Measurements from ENCODE around the gene NELL1. TPM values are rescaled to one million over a fixed set of nuclear protein-coding genes. Genes with fewer than 3 reads are reported as not detected.

Gene NELL1
- total RNA-seq, 2 experiments from 2014 or later, result not detected

DNA sequence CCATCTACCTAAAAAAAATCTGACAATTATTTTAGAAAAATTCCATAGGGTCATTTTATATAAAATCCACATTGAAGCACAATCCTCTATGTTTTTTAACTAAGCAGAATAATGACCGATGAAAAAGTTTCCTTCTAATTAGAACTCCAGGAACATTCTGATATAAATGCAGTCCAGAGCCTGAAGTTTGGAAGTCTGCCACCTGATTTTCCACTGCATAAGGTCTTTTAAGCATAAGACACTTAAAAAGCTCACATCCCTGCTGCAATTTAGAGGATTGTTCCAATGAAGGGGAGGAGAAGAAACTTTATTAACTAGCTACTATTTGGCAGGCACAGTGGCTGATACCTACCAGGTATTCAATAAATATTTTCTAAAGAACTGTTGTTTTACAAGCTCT is 953.2 kb downstream of the NELL1 start:
- no peak for ATAC-seq (ENCODE audit: low read depth)
- POLR2A ChIA-PET, result no interaction called here
- Mint-ChIP-seq H3K4me1 (no peaks in the 10 kb centered on the region), H3K27ac (no peak overlapping the region), H3K9me3 (peaks cover 2% of the 10 kb centered on the region), H3K4me3 (no peak overlapping the region), H3K36me3 (no peaks in the 10 kb centered on the region), H3K27me3 (no peaks in the 10 kb centered on the region)
- no peak for DNase-seq

DNA sequence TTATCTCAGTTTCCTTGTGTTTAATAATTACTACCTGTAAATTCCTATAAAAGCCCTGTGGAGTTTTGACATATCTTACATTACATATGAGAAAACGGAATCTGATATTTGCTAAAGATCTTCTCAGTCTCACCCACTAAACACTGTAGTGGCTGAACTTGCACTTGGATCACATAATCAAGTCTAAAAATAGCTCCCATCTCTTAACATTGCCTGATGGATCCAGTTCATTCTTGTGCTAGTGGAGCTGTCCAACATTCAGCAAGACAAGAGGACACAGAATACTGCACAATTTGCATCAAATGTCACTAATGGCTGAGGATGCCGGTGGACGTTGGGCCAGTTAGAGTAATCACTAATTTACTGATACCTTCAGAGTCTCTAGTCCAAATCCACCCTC is 953.6 kb downstream of the NELL1 start:
- H3K9me3 Mint-ChIP-seq, result peaks cover 2% of the 10 kb centered on the region
- DNase-seq (no peak), ATAC-seq (ENCODE audit: low read depth) (no peak)
- H3K27me3 Mint-ChIP-seq, result no peaks in the 10 kb centered on the region
- H3K27ac Mint-ChIP-seq, result no peak overlapping the region
- H3K36me3 Mint-ChIP-seq, result no peaks in the 10 kb centered on the region
- H3K4me3 Mint-ChIP-seq, result no peak overlapping the region
- POLR2A ChIA-PET, result no interaction called here
- no peaks in the 10 kb centered on the region for H3K4me1 Mint-ChIP-seq

Other genes starting within 250 kb of the NELL1 start
- gene SLC6A5, start 70.0 kb upstream of the NELL1 start, total RNA-seq, result not detected